Gastroesophageal sphincter (tissue), 4 donors: ENCODE results near the gene PKNOX1. TPM values are rescaled to one million over a fixed set of nuclear protein-coding genes. Genes with fewer than 3 reads are reported as not detected.
"Not testable (repeated sequence)": the region's sequence is repeated elsewhere in the genome, so short reads cannot be mapped to it uniquely, and the experiment has no call there.

Experiments
- ATAC-seq: fragments of 150-250 bp; one replicate; pipeline ENCODE4 v1.9.1; 2016; ENCODE audit warnings: mild to moderate bottlenecking, moderate library complexity
- H3K27ac ChIP-seq, 4 donors: fragments of 200-600 bp; sonication (generic) in 3 of 4; 1 replicate in 3 of 4; 2 replicates in 1 of 4; pipeline ENCODE4 v1.5.1; 2016 to 2019
- H3K27me3 ChIP-seq: fragments of 200-600 bp; sonication (generic); one replicate; pipeline ENCODE4 v1.5.1; 2019
- H3K36me3 ChIP-seq, 2 donors: fragments of 200-600 bp; sonication (generic); one replicate each; pipeline ENCODE4 v1.5.1; 2019; ENCODE audit warnings: control low read depth in 1 of 2
- H3K4me1 ChIP-seq, 3 donors: fragments of 200-600 bp; sonication (generic); 1 replicate in 2 of 3; 2 replicates in 1 of 3; pipeline ENCODE4 v1.5.1; 2016 to 2019; ENCODE audit warnings: control low read depth in 2 of 3
- H3K4me3 ChIP-seq, 2 donors: fragments of 200-600 bp; sonication (generic); one replicate each; pipeline ENCODE4 v1.5.1; 2019; ENCODE audit warnings: mild to moderate bottlenecking in 1 of 2, moderate library complexity in 1 of 2
- H3K9me3 ChIP-seq, 3 donors: fragments of 200-600 bp; sonication (generic); one replicate each; pipeline ENCODE4 v1.5.1; 2017 to 2019; ENCODE audit warnings: control low read depth in 2 of 3
- CTCF ChIP-seq, 4 experiments: fragments of 200-600 bp in 2 of 4; fragments of 450-650 bp in 2 of 4; sonication (generic) in 1 of 4; IDR thresholded peaks; one replicate each; pipeline ENCODE4 v1.5.1; 2017 to 2019; ENCODE audit warnings: antibody characterized with exemption in 4 of 4, mild to moderate bottlenecking in 2 of 4, moderate library complexity in 2 of 4
- EP300 ChIP-seq: sonication (generic); formaldehyde crosslinking; IDR thresholded peaks from one replicate; pipeline ENCODE4 v1.6.1; 2017; ENCODE audit warnings: antibody characterized with exemption, mild to moderate bottlenecking
- POLR2A ChIP-seq, 2 donors: fragments of 450-650 bp; IDR thresholded peaks; one replicate each; pipeline ENCODE4 v1.6.1; 2017; ENCODE audit warnings: antibody characterized with exemption in 2 of 2, mild to moderate bottlenecking in 2 of 2, moderate library complexity in 1 of 2
- POLR2AphosphoS5 ChIP-seq: sonication (generic); formaldehyde crosslinking; IDR thresholded peaks from one replicate; pipeline ENCODE4 v1.6.1; 2017; ENCODE audit warnings: antibody characterized with exemption
- WGBS, 2 donors: methylation state at CpG; one replicate each; pipeline ENCODE4 v1.1.5; 2018; ENCODE audit warnings: low coverage in 1 of 2; 5-methylcytosine and 5-hydroxymethylcytosine counted together
- total RNA-seq, 4 donors: library from RNA; depleted of rRNA; stranded (reverse); fragments of >200 nt; gene quantifications; one replicate each; pipeline ENCODE4 v1.1.0, GENCODE V29; 2016

Gene PKNOX1
- total RNA-seq, 4 donors from 2014 or later, result 12.9 to 15.3 (median 15.1) TPM

DNA sequence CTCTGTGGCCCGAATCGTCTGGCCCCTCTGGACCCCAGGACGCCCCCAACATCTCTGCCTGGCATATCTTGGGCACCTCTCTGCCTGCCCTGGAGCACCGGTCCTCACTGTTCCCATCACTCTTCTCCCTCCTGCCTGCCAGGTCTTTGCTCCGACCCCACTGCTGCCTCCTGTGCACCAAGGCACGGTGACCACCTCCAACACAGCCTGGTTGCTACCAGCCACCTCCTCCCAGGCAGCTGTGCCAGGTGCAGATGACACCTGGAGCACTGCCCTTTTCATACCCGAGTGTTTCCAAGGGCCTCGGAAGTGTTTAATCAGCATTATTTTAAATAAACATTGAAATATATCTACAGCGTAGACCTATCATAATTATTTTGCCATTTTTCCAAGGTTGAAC is 31.3 kb downstream of the PKNOX1 start:
- Histone ChIP-seq H3K4me1 (peaks cover 0 to 14% (median 0%) of the 10 kb centered on the region in 3 donors), H3K4me3 (no peak overlapping the region), H3K9me3 (no peaks in the 10 kb centered on the region), H3K27me3 (no peaks in the 10 kb centered on the region), H3K36me3 (peaks cover 0 to 59% of the 10 kb centered on the region in 2 donors), H3K27ac (no peak overlapping the region)
- no peak for ATAC-seq
- no peak for TF ChIP-seq EP300
- WGBS, 2 donors, result 84 to 85% methylated on average over 4 to 9 of the region's 9 CpGs

DNA sequence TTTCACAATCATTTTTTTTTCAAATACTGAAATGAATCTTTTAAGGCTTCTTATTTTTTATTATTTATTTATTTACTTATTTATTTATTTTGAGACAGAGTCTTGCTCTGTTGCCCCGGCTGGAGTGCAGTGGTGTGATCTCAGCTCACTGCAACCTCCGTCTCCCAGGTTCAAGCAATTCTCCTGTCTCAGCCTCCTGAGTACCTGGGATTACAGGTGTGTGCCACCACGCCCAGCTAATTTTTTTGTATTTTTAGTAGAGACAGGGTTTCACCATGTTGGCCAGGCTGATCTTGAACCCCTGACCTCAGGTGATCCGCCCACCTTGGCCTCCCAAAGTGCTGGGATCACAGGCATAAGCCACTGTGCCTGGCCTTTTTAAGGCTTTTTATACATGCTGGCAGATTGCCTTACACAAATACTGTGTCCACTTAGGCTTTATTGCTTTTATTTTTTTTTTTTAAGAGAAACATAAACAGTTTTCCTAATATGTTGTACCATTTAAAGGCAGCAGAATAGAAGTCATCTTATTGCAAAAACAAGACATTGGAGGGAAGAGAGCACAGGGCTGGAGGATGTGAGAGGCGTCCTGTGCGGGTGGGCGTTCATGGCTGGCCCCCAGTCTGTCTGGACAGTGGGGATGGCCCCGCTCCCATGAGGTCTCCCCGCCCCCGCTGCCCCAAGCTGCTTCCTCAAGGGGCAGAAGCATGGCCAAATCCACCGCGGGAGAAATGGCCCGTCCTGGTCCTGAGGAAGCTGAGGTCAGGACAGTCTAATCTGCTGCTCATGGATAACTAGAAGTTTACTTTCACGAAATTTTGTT is 31.9 kb downstream of the PKNOX1 start:
- not testable (repeated sequence) for ATAC-seq, H3K4me1 ChIP-seq, H3K9me3 ChIP-seq, H3K4me3 ChIP-seq, H3K27ac ChIP-seq, H3K27me3 ChIP-seq
- H3K36me3 ChIP-seq, result peaks cover 0 to 65% of the 10 kb centered on the region in 2 donors
- 72 to 73% methylated on average over 5 to 14 of the region's 14 CpGs for WGBS, 2 donors

DNA sequence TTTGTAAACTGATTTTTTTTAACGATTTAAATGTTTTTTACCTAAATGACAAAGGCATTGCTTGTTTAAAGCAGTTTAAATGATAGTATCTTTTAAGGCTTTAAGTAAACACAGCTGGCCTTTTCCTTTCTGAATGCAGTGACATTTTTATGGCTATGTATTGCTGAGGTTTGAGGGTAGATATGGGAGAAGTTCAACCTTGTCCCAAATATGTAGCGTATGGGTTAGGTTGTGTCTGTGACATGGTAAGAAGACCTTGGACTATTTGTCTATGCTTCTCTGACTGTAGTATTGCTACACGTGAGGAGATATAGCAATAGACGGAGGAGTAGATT is 32.5 kb downstream of the PKNOX1 start:
- Histone ChIP-seq H3K4me1 (peaks cover 0 to 2% (median 0%) of the 10 kb centered on the region in 3 donors), H3K27ac (no peak overlapping the region), H3K9me3 (no peaks in the 10 kb centered on the region), H3K4me3 (no peak overlapping the region), H3K27me3 (no peaks in the 10 kb centered on the region), H3K36me3 (peaks cover 0 to 71% of the 10 kb centered on the region in 2 donors)
- TF ChIP-seq CTCF (IDR thresholded peaks at IDR 0.05) (no peak), EP300 (no peak), POLR2AphosphoS5 (no peak), POLR2A (IDR thresholded peaks at IDR 0.05) (no peak)
- whole genome bisulfite sequencing, 2 donors, result 56 to 58% methylated on average over 2 to 3 of the region's 4 CpGs
- no peak for ATAC-seq

- peaks cover 0 to 97% of the 10 kb centered on the region in 2 donors for H3K36me3 ChIP-seq
- TF ChIP-seq EP300, result no peak
- no peak for TF ChIP-seq POLR2AphosphoS5
- no peak for TF ChIP-seq POLR2A (IDR thresholded peaks at IDR 0.05)
- TF ChIP-seq CTCF (IDR thresholded peaks at IDR 0.05), result no peak
- ATAC-seq, result no peak
- no peak overlapping the region for H3K4me3 ChIP-seq
- H3K27me3 ChIP-seq, result no peaks in the 10 kb centered on the region
- no peak overlapping the region for H3K27ac ChIP-seq
- 89 to 93% methylated on average over 2 to 4 of the region's 6 CpGs for WGBS, 2 donors
- H3K9me3 ChIP-seq, result no peaks in the 10 kb centered on the region
- H3K4me1 ChIP-seq, result no peaks in the 10 kb centered on the region
Measured at GRCh38 chr21:43012596-43012995, 38.2 kb downstream of the PKNOX1 start.

GRCh38 chr21:43015906-43016540 is 41.7 kb downstream of the PKNOX1 start:
- no peaks in the 10 kb centered on the region for H3K27me3 ChIP-seq
- H3K27ac ChIP-seq, result no peak overlapping the region
- H3K4me3 ChIP-seq, result no peak overlapping the region
- no peak for ATAC-seq
- H3K9me3 ChIP-seq, result no peaks in the 10 kb centered on the region
- peaks cover 0 to 91% of the 10 kb centered on the region in 2 donors for H3K36me3 ChIP-seq
- TF ChIP-seq POLR2A (IDR thresholded peaks at IDR 0.05), result no peak
- TF ChIP-seq CTCF (IDR thresholded peaks at IDR 0.05), result no peak
- no peak for TF ChIP-seq POLR2AphosphoS5
- TF ChIP-seq EP300, result no peak
- no peaks in the 10 kb centered on the region for H3K4me1 ChIP-seq
- 92% methylated on average over 7 of the region's 13 CpGs; no CpG with 5 or more reads in 1 of the 2 donors for WGBS, 2 donors

- Histone ChIP-seq H3K36me3 (peaks cover 0 to 91% of the 10 kb centered on the region in 2 donors), H3K4me1 (no peaks in the 10 kb centered on the region), H3K27me3 (no peaks in the 10 kb centered on the region), H3K27ac (no peak overlapping the region), H3K4me3 (no peak overlapping the region), H3K9me3 (no peaks in the 10 kb centered on the region)
- WGBS, 2 donors, result 91 to 94% methylated on average over 6 to 8 of the region's 13 CpGs
- ATAC-seq, result no peak
- TF ChIP-seq CTCF (IDR thresholded peaks at IDR 0.05), result no peak
- TF ChIP-seq POLR2AphosphoS5, result no peak
- no peak for TF ChIP-seq POLR2A (IDR thresholded peaks at IDR 0.05)
- no peak for TF ChIP-seq EP300
Measured at GRCh38 chr21:43016728-43017127, 42.4 kb downstream of the PKNOX1 start.
